H1 (cell line): ENCODE data around the gene PDZK1IP1.

ENCODE experiments used
- JUND ChIP-seq: IDR thresholded peaks from 2 replicates; pipeline ENCODE4 v1.6.1; 2011; ENCODE audit warnings: mild to moderate bottlenecking, improper control_type of control experiment, low read length
- NRF1 ChIP-seq: IDR thresholded peaks from 2 replicates; pipeline ENCODE4 v1.6.1; 2011; ENCODE audit warnings: mild to moderate bottlenecking, low read depth, low read length, improper control_type of control experiment
- TAF7 ChIP-seq: optimal IDR thresholded peaks from 2 replicates; pipeline ENCODE3; 2011; ENCODE audit warnings: low read depth, mild to moderate bottlenecking, inconsistent platforms, low read length, moderate library complexity, borderline replicate concordance

GRCh38 chr1:47184090-47184821 lies 5.6 kb downstream of the PDZK1IP1 start:
- TF ChIP-seq JUND (no peak), TAF7 (no peak), NRF1 (no peak)
